ENCODE measurements around the gene MYRIP.
"Not testable (repeated sequence)": the region's sequence is repeated elsewhere in the genome, so short reads cannot be mapped to it uniquely, and the experiment has no call there.

MYRIP gene

DNA sequence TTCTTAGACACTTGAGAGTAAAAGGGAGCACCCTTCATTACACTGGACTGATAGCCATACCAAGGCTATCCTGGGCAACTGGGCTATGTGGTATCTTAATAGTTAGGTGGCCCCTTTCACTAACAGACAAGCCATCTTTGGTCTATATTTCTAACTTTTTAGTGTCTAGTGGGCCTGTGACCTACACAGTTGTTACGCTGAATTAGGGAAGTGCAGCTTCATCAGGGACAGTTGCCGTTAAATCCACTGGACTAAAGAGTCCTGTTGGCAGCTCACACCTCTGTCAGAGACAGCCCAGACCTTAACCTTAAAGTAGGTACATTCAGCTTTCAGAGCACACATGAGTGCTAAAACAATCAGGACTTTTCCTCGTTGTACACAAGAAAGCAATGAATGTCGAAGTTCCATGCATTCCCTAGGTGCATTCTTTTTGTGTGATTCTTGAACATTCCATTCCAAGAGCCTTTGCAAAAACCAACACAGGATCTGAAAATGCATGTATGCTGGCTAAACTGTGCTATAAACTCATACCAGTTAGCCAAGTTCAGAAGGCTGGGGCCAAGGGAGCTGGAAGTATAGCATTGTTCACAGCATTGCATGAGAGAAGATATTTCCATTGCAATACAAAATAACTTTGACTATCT, 269.9 kb downstream of the MYRIP start:
- H3K27ac ChIP-seq (ENCODE audit: low read depth, low read length): no peak overlapping the region
- H3K27me3 ChIP-seq (ENCODE audit: control insufficient read depth, insufficient read depth, low read length): no peaks in the 10 kb centered on the region
- H3K9me3 ChIP-seq (ENCODE audit: control insufficient read depth, insufficient read depth, low read depth, low read length): peaks cover 4% of the 10 kb centered on the region; the same call in 1 of the 2 replicates
- no peaks in the 10 kb centered on the region for H3K4me1 ChIP-seq (ENCODE audit: control insufficient read depth, insufficient read depth, low read length)
- no peaks in the 10 kb centered on the region for H3K36me3 ChIP-seq (ENCODE audit: control insufficient read depth, insufficient read depth, low read length)
- no peak overlapping the region for H3K4me3 ChIP-seq (ENCODE audit: low read depth, low read length)
- H3K9ac ChIP-seq (ENCODE audit: low read length): no peak overlapping the region

DNA sequence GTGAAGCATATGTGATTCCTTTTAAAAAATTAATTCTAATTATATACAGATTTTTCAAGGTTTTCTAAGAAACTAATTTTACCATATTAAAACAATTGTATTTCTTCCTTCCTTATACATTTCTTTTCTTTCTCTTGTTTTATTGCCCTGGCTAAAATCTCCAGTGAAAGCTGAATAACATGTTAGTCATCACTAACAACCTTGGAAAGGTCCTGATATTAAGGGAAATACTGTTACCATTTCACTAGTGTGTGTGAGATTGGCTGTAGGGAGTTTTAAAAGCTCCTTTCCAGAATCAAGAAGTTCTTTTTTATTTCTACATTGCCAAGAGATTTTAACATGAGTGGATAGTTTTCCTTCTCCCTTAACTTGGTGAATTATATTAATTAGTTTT, 270.4 kb downstream of the MYRIP start:
- Histone ChIP-seq H3K36me3 (ENCODE audit: control insufficient read depth, insufficient read depth, low read length) (no peaks in the 10 kb centered on the region), H3K27ac (ENCODE audit: low read depth, low read length) (no peak overlapping the region), H3K9ac (ENCODE audit: low read length) (no peak overlapping the region), H3K9me3 (ENCODE audit: control insufficient read depth, insufficient read depth, low read depth, low read length) (peaks cover 4% of the 10 kb centered on the region; the same call in 1 of the 2 replicates), H3K27me3 (ENCODE audit: control insufficient read depth, insufficient read depth, low read length) (no peaks in the 10 kb centered on the region), H3K4me1 (ENCODE audit: control insufficient read depth, insufficient read depth, low read length) (no peaks in the 10 kb centered on the region), H3K4me3 (ENCODE audit: low read depth, low read length) (no peak overlapping the region)

DNA sequence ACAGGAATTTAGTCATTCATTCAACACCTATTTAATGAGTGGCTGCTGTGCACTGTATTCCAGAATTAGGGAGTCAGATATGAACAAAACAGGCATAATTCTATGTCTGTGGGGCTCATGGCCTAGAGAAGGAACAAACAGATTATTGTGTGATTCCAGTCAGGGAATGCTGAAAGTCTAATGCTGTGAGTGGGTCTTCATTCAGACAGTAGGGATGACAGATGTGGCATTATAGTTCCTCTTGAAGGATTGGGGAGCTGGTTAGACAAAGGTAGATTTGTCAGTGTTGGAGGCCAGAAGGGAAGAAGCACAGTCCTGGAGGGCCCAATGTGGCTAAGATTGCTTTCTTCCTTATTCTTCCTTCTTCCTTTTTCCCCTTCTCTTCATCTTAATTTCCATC, 273.7 kb downstream of the MYRIP start:
- H3K9me3 ChIP-seq (ENCODE audit: control insufficient read depth, insufficient read depth, low read depth, low read length): peaks cover 4% of the 10 kb centered on the region; the same call in 1 of the 2 replicates
- H3K4me1 ChIP-seq (ENCODE audit: control insufficient read depth, insufficient read depth, low read length): no peaks in the 10 kb centered on the region
- H3K27me3 ChIP-seq (ENCODE audit: control insufficient read depth, insufficient read depth, low read length): no peaks in the 10 kb centered on the region
- no peak overlapping the region for H3K4me3 ChIP-seq (ENCODE audit: low read depth, low read length)
- no peaks in the 10 kb centered on the region for H3K36me3 ChIP-seq (ENCODE audit: control insufficient read depth, insufficient read depth, low read length)
- no peak overlapping the region for H3K9ac ChIP-seq (ENCODE audit: low read length)
- H3K27ac ChIP-seq (ENCODE audit: low read depth, low read length): no peak overlapping the region

DNA sequence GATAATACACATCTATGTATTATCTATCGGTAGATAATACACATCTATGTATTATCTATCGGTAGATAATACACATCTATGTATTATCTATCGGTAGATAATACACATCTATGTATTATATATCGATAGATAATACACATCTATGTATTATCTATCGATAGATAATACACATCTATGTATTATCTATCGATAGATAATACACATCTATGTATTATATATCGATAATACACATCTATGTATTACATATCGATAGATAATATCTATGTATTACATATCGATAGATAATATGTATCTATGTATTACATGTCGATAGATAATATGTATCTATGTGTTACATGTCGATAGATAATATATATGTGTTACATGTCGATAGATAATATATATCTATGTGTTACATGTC, 275.0 kb downstream of the MYRIP start:
- H3K27me3 ChIP-seq (ENCODE audit: control insufficient read depth, insufficient read depth, low read length); H3K9ac ChIP-seq (ENCODE audit: low read length); H3K4me3 ChIP-seq (ENCODE audit: low read depth, low read length); H3K27ac ChIP-seq (ENCODE audit: low read depth, low read length); H3K4me1 ChIP-seq (ENCODE audit: control insufficient read depth, insufficient read depth, low read length); H3K36me3 ChIP-seq (ENCODE audit: control insufficient read depth, insufficient read depth, low read length); H3K9me3 ChIP-seq (ENCODE audit: control insufficient read depth, insufficient read depth, low read depth, low read length): not testable (repeated sequence)

DNA sequence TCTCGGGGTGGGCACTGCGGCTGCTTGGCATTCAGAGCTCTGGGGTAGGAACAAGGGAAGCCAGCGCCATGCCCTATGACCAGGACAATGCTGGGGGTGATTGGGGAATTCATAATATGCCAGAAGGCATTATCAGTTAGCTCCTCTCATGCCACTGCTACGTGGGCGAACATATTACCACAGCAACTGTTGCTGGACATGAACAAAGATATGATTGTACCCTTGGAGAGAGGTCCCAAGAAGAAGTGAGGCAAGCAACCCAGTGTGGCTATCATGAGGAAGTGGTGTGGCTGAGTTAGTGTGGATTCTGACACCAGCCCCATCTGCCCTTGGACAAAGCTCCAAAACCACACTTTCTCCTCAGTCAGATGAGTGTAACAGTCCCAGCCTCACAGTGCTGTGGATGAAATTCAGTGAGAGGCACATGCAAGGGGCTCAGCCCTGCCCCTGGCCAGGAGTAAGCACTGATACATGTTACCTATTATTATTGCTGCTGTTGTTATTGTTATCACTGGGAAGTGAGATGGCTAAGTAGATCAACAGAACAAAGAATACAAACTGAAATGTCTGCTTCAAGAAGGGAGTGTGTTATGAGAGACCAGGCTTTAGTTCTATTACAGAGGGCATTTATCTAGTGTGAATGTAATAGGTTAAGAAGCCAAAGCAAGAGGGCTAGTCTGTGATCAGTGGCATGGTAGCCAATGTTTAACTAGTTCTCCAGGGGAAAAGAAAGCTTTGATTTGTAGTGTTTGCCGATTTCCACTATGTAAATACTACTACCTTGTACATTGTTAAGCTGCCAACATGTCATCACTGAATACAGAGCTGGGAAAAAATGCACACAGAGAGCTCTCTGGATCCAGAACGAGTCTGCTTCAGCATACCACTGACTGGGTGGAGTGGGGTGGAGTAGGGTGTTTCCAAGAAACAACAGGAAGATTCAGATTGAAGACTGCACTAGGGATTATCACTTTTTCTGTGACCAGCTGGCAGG, 277.8 kb downstream of the MYRIP start:
- H3K9ac ChIP-seq (ENCODE audit: low read length): no peak overlapping the region
- H3K4me1 ChIP-seq (ENCODE audit: control insufficient read depth, insufficient read depth, low read length): no peaks in the 10 kb centered on the region
- H3K27me3 ChIP-seq (ENCODE audit: control insufficient read depth, insufficient read depth, low read length): no peaks in the 10 kb centered on the region
- H3K36me3 ChIP-seq (ENCODE audit: control insufficient read depth, insufficient read depth, low read length): no peaks in the 10 kb centered on the region
- H3K9me3 ChIP-seq (ENCODE audit: control insufficient read depth, insufficient read depth, low read depth, low read length): no peaks in the 10 kb centered on the region
- no peak overlapping the region for H3K27ac ChIP-seq (ENCODE audit: low read depth, low read length)
- no peak overlapping the region for H3K4me3 ChIP-seq (ENCODE audit: low read depth, low read length)

DNA sequence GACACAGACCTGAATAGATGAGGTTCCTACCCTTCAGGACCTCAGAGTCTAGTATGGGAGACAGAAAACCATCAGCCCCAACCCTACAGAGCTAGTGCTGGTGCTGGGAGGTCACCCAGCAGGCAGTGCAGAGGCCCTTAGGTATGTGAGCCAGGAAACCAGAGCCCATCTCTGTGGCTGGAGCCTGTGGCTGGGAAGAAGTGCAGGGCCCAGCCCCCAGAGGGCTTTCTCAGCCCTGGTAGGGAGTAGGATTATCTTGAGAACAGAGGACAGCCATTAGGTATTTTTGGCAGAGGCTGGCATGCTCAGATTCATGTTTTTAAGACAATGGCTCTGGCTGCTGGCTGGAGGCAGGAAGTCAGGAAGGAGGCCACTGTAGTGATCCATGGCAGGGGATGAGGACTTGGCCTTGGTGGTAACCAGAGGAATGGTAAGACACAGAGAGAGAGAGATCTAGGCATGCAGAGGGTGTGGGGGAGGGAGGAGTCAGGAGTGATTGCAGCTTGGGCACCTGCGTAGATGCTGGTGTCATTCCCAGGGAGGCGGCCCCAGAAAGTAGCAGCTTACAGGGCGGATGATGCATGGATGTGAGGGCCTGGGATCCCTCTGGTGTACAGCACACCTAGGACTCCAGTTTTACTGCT, 279.2 kb downstream of the MYRIP start:
- H3K9me3 ChIP-seq (ENCODE audit: control insufficient read depth, insufficient read depth, low read depth, low read length): no peaks in the 10 kb centered on the region
- no peaks in the 10 kb centered on the region for H3K4me1 ChIP-seq (ENCODE audit: control insufficient read depth, insufficient read depth, low read length)
- H3K9ac ChIP-seq (ENCODE audit: low read length): no peak overlapping the region
- H3K27ac ChIP-seq (ENCODE audit: low read depth, low read length): no peak overlapping the region
- H3K27me3 ChIP-seq (ENCODE audit: control insufficient read depth, insufficient read depth, low read length): no peaks in the 10 kb centered on the region
- H3K36me3 ChIP-seq (ENCODE audit: control insufficient read depth, insufficient read depth, low read length): no peaks in the 10 kb centered on the region
- no peak overlapping the region for H3K4me3 ChIP-seq (ENCODE audit: low read depth, low read length)

DNA sequence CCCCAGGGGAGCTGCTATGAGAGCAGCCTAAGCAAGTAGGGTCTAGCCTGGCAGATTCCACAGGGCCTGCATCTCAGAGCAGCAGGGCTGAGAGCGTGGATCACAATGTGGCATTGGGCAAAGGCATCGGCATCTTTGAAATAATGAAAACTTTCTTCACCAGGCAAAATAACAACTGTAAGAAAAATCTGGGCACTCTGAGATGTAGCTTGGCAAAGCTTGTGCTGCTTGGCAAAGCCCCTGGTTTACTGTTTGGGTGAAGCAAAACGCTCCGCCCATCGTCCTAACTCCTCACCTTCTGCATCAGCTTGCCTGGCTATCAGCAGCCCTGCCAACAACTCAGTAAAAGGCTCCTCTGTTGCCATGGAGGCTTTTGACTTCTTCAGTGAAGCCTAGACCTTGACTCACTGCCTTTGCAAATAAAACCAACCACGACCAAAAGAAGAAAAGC, 287.3 kb downstream of the MYRIP start:
- Histone ChIP-seq H3K9me3 (ENCODE audit: control insufficient read depth, insufficient read depth, low read depth, low read length) (no peaks in the 10 kb centered on the region), H3K27me3 (ENCODE audit: control insufficient read depth, insufficient read depth, low read length) (no peaks in the 10 kb centered on the region), H3K9ac (ENCODE audit: low read length) (no peak overlapping the region), H3K4me3 (ENCODE audit: low read depth, low read length) (no peak overlapping the region), H3K4me1 (ENCODE audit: control insufficient read depth, insufficient read depth, low read length) (no peaks in the 10 kb centered on the region), H3K27ac (ENCODE audit: low read depth, low read length) (no peak overlapping the region), H3K36me3 (ENCODE audit: control insufficient read depth, insufficient read depth, low read length) (no peaks in the 10 kb centered on the region)

DNA sequence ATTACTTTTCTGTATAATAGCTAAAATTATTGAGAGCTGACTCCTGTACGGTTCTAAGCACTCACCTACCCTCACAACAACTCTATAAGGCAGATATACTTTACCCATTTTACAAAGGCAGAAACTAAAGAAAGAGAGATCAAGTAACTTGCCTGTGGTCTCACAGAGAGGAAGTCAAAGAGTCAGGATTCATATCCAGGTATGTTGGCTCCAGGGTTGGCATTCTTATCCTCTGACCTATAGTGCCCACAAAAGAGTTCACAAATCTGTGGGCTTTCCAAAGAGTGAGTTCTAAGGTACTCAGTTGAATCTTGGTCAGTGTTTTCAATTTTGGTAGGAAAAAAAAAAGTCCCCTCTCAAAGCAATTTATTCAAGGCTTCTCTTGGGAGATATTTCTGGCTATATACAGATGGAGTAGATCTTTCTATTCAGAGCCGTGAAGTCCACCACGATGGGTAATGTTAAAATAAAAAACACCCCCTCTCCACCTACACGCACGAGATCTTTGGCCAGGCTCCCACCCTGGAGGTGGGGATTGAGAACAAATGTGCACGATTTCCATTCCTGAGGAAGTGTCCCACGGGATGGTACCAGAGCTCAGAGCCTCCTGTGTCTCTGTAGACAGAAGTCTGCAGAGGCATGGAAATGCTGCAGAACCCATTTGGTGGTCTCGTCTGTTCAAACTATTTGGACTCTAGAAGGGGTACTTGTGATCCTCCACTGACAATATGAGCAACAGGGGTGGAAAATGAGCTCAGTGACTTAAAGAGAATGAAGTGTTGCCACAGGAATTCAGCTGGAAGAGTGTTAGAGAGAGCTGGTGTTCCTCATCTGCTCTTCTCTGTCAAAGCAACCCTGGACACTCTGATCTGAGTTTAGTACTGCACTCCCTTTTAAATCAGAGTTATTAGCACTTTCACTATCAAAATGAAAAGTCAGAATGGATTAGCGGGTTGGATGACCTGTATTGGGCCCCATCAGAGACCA, 288.0 kb downstream of the MYRIP start:
- Histone ChIP-seq H3K36me3 (ENCODE audit: control insufficient read depth, insufficient read depth, low read length) (no peaks in the 10 kb centered on the region), H3K9ac (ENCODE audit: low read length) (no peak overlapping the region), H3K9me3 (ENCODE audit: control insufficient read depth, insufficient read depth, low read depth, low read length) (no peaks in the 10 kb centered on the region), H3K27me3 (ENCODE audit: control insufficient read depth, insufficient read depth, low read length) (no peaks in the 10 kb centered on the region), H3K4me3 (ENCODE audit: low read depth, low read length) (no peak overlapping the region), H3K27ac (ENCODE audit: low read depth, low read length) (no peak overlapping the region), H3K4me1 (ENCODE audit: control insufficient read depth, insufficient read depth, low read length) (no peaks in the 10 kb centered on the region)

DNA sequence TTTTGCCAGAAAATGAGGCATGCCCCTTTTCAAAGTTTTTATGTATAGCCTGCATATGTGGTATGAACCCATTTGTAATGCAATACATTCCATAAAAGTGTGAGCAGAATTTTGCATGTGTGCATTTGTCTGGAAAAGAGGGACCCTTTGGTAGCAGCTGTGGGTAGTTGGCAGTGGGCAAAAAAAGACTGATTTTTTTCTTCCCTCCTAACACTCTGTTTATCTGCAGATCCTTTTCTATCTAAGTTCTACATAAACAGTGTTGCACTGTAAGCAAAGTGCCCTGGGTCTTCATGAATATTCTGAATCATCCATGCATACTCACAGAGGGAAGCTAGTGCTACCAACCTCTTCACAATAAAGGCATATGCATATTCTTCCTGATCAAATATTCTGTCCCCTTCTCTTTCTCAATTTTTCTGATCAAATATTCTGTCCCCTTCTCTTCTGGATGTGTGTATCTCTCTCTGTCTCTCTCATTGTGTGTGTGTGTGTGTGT, 288.9 kb downstream of the MYRIP start:
- Histone ChIP-seq H3K4me3 (ENCODE audit: low read depth, low read length) (no peak overlapping the region), H3K4me1 (ENCODE audit: control insufficient read depth, insufficient read depth, low read length) (no peaks in the 10 kb centered on the region), H3K27me3 (ENCODE audit: control insufficient read depth, insufficient read depth, low read length) (no peaks in the 10 kb centered on the region), H3K9me3 (ENCODE audit: control insufficient read depth, insufficient read depth, low read depth, low read length) (no peaks in the 10 kb centered on the region), H3K27ac (ENCODE audit: low read depth, low read length) (no peak overlapping the region), H3K9ac (ENCODE audit: low read length) (no peak overlapping the region), H3K36me3 (ENCODE audit: control insufficient read depth, insufficient read depth, low read length) (no peaks in the 10 kb centered on the region)

DNA sequence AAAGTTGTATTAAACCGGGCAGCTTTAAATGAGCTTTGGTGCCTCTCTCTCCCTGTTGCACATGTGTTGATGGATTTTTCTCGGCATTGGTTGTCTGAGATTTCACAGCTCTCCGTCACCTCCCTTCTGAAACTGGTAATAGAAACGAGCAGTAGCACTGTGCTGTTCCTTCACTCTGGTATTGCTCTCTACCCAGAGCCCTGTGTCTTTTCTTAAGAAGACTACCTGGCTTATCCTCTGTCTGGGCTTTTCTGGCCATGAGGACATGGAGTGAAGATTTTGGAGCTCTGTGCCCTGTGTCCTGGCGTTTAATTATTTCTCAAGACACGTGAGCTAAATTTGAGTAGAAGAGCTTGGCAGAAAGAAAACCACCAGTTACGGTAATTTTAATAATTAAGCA, 290.5 kb downstream of the MYRIP start:
- Histone ChIP-seq H3K4me3 (ENCODE audit: low read depth, low read length) (no peak overlapping the region), H3K36me3 (ENCODE audit: control insufficient read depth, insufficient read depth, low read length) (no peaks in the 10 kb centered on the region), H3K9ac (ENCODE audit: low read length) (no peak overlapping the region), H3K27me3 (ENCODE audit: control insufficient read depth, insufficient read depth, low read length) (no peaks in the 10 kb centered on the region), H3K9me3 (ENCODE audit: control insufficient read depth, insufficient read depth, low read depth, low read length) (no peaks in the 10 kb centered on the region), H3K27ac (ENCODE audit: low read depth, low read length) (no peak overlapping the region), H3K4me1 (ENCODE audit: control insufficient read depth, insufficient read depth, low read length) (no peaks in the 10 kb centered on the region)

Data from HUES6 (cell line).